Endothelial cell of umbilical vein (primary cell): ENCODE results near the gene CAV2. TPM values are rescaled to one million over a fixed set of nuclear protein-coding genes. Genes with fewer than 3 reads are reported as not detected.

Source experiments
- BruUV-seq: library from RNA; stranded (reverse); fragments of 400-500 nt; replicated peaks from 2 replicates; lab custom pipeline; 2021; lab: Mats Ljungman, UMichigan
- CTCF ChIA-PET: fragments of 300-600, 350-600 bp; sonication (Branson Sonifier 250); formaldehyde crosslinking; loops from one replicate; lab custom pipeline; 2021; ENCODE audit warnings: antibody characterized with exemption, inconsistent platforms; lab: Charles Lee
- POLR2A ChIA-PET: fragments of 300-600, 350-600 bp; sonication (Branson Sonifier 250); formaldehyde crosslinking; loops from one replicate; lab custom pipeline; 2021; ENCODE audit warnings: antibody characterized with exemption, inconsistent platforms; lab: Charles Lee
- DNase-seq: peaks from one replicate; pipeline ENCODE4 v3.0.0-alpha.2; 2011; ENCODE audit warnings: low read depth, low spot score
- FAIRE-seq: peaks from 2 replicates; lab custom pipeline; 2011; peaks lifted over from hg19 to GRCh38; lab: Jason Lieb, UNC
- H2AFZ ChIP-seq: 2 replicates; pipeline ENCODE4 v1.6.0; 2012; ENCODE audit warnings: low read depth, low read length, control low read depth, inconsistent platforms
- H3K27ac ChIP-seq: 2 replicates; pipeline ENCODE4 v1.5.1; 2011; ENCODE audit warnings: low read depth, mild to moderate bottlenecking, control low read depth, low read length, moderate library complexity; ENCODE audit not compliant: insufficient read depth
- H3K27me3 ChIP-seq, 2 experiments: 2 replicates each; pipeline versions ENCODE4 v1.6.0 to v1.6.1; 2011; ENCODE audit warnings: low read length in 2 of 2, mixed read lengths in 1 of 2; ENCODE audit not compliant: control insufficient read depth in 2 of 2, insufficient read depth in 2 of 2
- H3K36me3 ChIP-seq, 2 experiments: 2 replicates in 1 of 2; 3 replicates in 1 of 2; pipeline ENCODE4 v1.5.1; 2011; ENCODE audit warnings: low read length in 2 of 2, mild to moderate bottlenecking in 1 of 2, moderate library complexity in 1 of 2; ENCODE audit not compliant: control insufficient read depth in 2 of 2, insufficient read depth in 2 of 2; ENCODE audit errors: extremely low read depth in 1 of 2
- H3K4me1 ChIP-seq: 3 replicates; pipeline ENCODE4 v1.5.1; 2011; ENCODE audit warnings: mild to moderate bottlenecking, low read length; ENCODE audit not compliant: control insufficient read depth, insufficient read depth; ENCODE audit errors: extremely low read depth
- H3K4me2 ChIP-seq: 2 replicates; pipeline ENCODE4 v1.6.1; 2011; ENCODE audit warnings: low read length, control low read depth, mixed read lengths; ENCODE audit not compliant: insufficient read depth
- H3K4me3 ChIP-seq, 3 experiments: fragments of 200-600 bp in 1 of 3; sonication (generic), shearing (Covaris generic) in 1 of 3; replicated peaks in 1 of 3; 2 replicates each; pipeline ENCODE4 v1.5.1; 2011 to 2016; ENCODE audit warnings: control low read depth in 3 of 3, low read length in 3 of 3, mild to moderate bottlenecking in 2 of 3, inconsistent platforms in 1 of 3, low read depth in 1 of 3, moderate library complexity in 1 of 3; ENCODE audit not compliant: insufficient read depth in 1 of 3
- H3K79me2 ChIP-seq: 2 replicates; pipeline ENCODE4 v1.6.0; 2012; ENCODE audit warnings: low read length, inconsistent platforms; ENCODE audit not compliant: control insufficient read depth, insufficient read depth
- H3K9ac ChIP-seq: replicated peaks from 2 replicates; pipeline ENCODE3; 2011; ENCODE audit warnings: low read length, control low read depth; ENCODE audit not compliant: insufficient read depth; ENCODE audit errors: extremely low read depth
- H3K9me1 ChIP-seq: replicated peaks from 3 replicates; pipeline ENCODE4 v1.6.0; 2011; ENCODE audit warnings: mild to moderate bottlenecking, low read length; ENCODE audit not compliant: control insufficient read depth, insufficient read depth; ENCODE audit errors: extremely low read depth
- H3K9me3 ChIP-seq: replicated peaks from 2 replicates; pipeline ENCODE4 v1.5.1; 2012; ENCODE audit warnings: low read length, inconsistent platforms; ENCODE audit not compliant: control insufficient read depth, insufficient read depth
- H4K20me1 ChIP-seq: replicated peaks from 2 replicates; pipeline ENCODE3; 2011; ENCODE audit warnings: mild to moderate bottlenecking, low read length; ENCODE audit not compliant: control insufficient read depth, insufficient read depth; ENCODE audit errors: extremely low read depth
- EZH2 ChIP-seq: IDR thresholded peaks from 2 replicates; pipeline ENCODE4 v1.6.1; 2012; ENCODE audit warnings: borderline replicate concordance, low read depth, mild to moderate bottlenecking, moderate library complexity, low read length, inconsistent platforms; ENCODE audit not compliant: severe bottlenecking
- FOS ChIP-seq: IDR thresholded peaks from 2 replicates; pipeline ENCODE4 v1.6.1; 2011; ENCODE audit warnings: mild to moderate bottlenecking, low read length, moderate library complexity, borderline replicate concordance; ENCODE audit not compliant: insufficient read depth
- GATA2 ChIP-seq: IDR thresholded peaks from 2 replicates; pipeline ENCODE4 v1.7.0; 2011; ENCODE audit warnings: low read depth, mild to moderate bottlenecking, moderate library complexity, mixed read lengths, low read length; ENCODE audit not compliant: insufficient read length, insufficient read depth
- JUN ChIP-seq: IDR thresholded peaks from 2 replicates; pipeline ENCODE4 v1.6.1; 2011; ENCODE audit warnings: borderline replicate concordance, low read depth; ENCODE audit not compliant: insufficient read length, insufficient read depth
- MYC ChIP-seq: IDR thresholded peaks from one replicate; pipeline ENCODE4 v1.6.1; 2011; ENCODE audit warnings: mild to moderate bottlenecking, low read depth, low read length
- POLR2A ChIP-seq: IDR thresholded peaks from 2 replicates; pipeline ENCODE4 v1.6.1; 2012; ENCODE audit warnings: low read depth, mild to moderate bottlenecking, control low read depth, low read length
- POLR2AphosphoS5 ChIP-seq: IDR thresholded peaks from 2 replicates; pipeline ENCODE4 v1.6.1; 2012; ENCODE audit warnings: low read depth, mild to moderate bottlenecking, control low read depth, low read length, moderate library complexity; ENCODE audit not compliant: insufficient read depth
- dilution Hi-C: fragments of 300-500 bp; cut with MboI; formaldehyde crosslinking; loops from one replicate; pipeline ENCODE4 v1.15.0; 2019; ENCODE audit warnings: low sequenced_read_pairs; ENCODE audit not compliant: extremely low pct_ligation_motif_present
- intact Hi-C: fragments of 100-400 bp; cut with micrococcal nuclease; formaldehyde crosslinking; loops from one replicate; pipeline ENCODE4 v1.10.0; 2022
- polyA plus RNA-seq, 4 experiments: library from polyadenylated mRNA; depleted of rRNA in 3 of 4; stranded (reverse) in 3 of 4; unstranded in 1 of 4; fragments of >200 nt; gene quantifications; 2 replicates each; pipeline versions ENCODE4 v1.2.1 to v1.2.3, GENCODE V29; 2011 to 2012; ENCODE audit warnings: missing spikeins in 1 of 4
- total RNA-seq: library from RNA; stranded (reverse); gene quantifications from 2 replicates; pipeline ENCODE4 v1.2.3, GENCODE V29; 2021
- TF ChIP-seq, protein P1 (sequence below): IDR thresholded peaks from 2 replicates; pipeline ENCODE4 v1.6.1; 2011; ENCODE audit not compliant: insufficient read depth, insufficient read length
- TF ChIP-seq, protein P2 (sequence below), 2 donors: IDR thresholded peaks; 1 replicate in 1 of 2; 2 replicates in 1 of 2; pipeline ENCODE4 v1.5.1; 2011; ENCODE audit warnings: low read length in 2 of 2, mild to moderate bottlenecking in 2 of 2, moderate library complexity in 2 of 2, control low read depth in 1 of 2, inconsistent platforms in 1 of 2, low read depth in 1 of 2; ENCODE audit not compliant: insufficient read depth in 1 of 2; ENCODE audit errors: extremely low read depth in 1 of 2

Gene CAV2
- total and polyA plus RNA-seq, 2 donors (not counting 3 experiments of a cell fraction or from before 2014, with no cell fraction given): 179 to 327 TPM

DNA sequence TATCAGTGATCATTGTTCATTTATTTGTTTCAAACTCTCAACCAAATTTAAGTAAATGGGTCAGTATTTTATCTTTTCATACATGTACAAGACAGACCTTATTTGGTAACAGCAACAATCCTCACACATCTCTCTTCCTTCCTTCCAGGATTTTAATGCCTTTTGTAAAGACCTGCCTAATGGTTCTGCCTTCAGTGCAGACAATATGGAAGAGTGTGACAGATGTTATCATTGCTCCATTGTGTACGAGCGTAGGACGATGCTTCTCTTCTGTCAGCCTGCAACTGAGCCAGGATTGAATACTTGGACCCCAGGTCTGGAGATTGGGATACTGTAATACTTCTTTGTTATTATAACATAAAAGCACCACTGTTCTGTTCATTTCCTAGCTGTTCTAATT, 6.3 kb downstream of the CAV2 start:
- peaks cover 49% of the 10 kb centered on the region for H3K79me2 ChIP-seq
- H3K4me3 ChIP-seq: no peak overlapping the region

DNA sequence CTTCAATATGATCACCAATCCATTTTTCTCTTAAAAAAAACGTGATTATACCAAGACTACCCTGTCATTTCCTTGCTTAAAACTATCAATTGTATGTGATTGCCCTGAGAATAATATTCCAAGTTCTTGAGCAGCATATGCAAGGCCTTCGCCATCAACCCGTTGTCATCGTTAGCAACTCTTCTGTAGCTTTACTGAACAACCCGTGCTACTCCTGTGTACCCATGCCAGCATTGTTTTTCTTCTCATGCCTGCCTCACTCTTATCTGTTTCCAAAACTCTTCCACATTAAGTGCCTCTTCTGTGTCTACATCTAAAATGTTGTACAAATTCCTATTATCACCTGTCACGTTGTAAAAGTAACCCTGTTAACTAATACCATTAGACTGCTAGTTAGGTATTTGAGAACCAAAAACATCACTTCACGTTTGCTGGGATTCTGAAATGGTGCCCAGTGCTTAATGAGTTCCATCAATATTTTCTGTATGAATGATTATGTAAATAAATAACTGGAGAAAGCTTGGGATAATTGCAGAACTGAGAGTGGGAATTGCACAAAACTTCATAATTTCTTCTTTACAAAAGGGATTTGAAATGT, 10.5 kb downstream of the CAV2 start:
- Histone ChIP-seq H3K9me1 (no peaks in the 10 kb centered on the region), H3K36me3 (peaks cover 0 to 18% of the 10 kb centered on the region in 2 experiments), H3K4me1 (peaks cover 62% of the 10 kb centered on the region), H3K4me3 (no peak overlapping the region), H2AFZ (no peak overlapping the region), H3K9ac (no peak overlapping the region), H3K27me3 (no peaks in the 10 kb centered on the region), H4K20me1 (no peaks in the 10 kb centered on the region), H3K27ac (peak overlapping the region; percentile 96), H3K4me2 (peak overlapping the region; percentile 99), H3K79me2 (peaks cover 10% of the 10 kb centered on the region), H3K9me3 (no peaks in the 10 kb centered on the region)
- POLR2A ChIA-PET: no interaction called here
- intact Hi-C loops (no loop called here), dilution Hi-C loops (loop anchor here (25.0 kb wide), 2 partner anchors 173 to 248 kb away; no protein-coding TSS in a partner anchor)
- BruUV-seq: no TSS peak
- TF ChIP-seq, protein P1, sequence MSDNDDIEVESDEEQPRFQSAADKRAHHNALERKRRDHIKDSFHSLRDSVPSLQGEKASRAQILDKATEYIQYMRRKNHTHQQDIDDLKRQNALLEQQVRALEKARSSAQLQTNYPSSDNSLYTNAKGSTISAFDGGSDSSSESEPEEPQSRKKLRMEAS: no peak
- TF ChIP-seq EZH2: no peak
- TF ChIP-seq FOS: no peak
- TF ChIP-seq GATA2: no peak
- no peak for TF ChIP-seq MYC
- no peak for TF ChIP-seq POLR2A
- TF ChIP-seq, protein P2, sequence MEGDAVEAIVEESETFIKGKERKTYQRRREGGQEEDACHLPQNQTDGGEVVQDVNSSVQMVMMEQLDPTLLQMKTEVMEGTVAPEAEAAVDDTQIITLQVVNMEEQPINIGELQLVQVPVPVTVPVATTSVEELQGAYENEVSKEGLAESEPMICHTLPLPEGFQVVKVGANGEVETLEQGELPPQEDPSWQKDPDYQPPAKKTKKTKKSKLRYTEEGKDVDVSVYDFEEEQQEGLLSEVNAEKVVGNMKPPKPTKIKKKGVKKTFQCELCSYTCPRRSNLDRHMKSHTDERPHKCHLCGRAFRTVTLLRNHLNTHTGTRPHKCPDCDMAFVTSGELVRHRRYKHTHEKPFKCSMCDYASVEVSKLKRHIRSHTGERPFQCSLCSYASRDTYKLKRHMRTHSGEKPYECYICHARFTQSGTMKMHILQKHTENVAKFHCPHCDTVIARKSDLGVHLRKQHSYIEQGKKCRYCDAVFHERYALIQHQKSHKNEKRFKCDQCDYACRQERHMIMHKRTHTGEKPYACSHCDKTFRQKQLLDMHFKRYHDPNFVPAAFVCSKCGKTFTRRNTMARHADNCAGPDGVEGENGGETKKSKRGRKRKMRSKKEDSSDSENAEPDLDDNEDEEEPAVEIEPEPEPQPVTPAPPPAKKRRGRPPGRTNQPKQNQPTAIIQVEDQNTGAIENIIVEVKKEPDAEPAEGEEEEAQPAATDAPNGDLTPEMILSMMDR (IDR thresholded peaks at IDR 0.05; ENCODE audit: extremely low read depth in 1 of 2, insufficient read depth in 1 of 2, low read depth in 1 of 2, low read length in 2 of 2): no peak
- no peak for TF ChIP-seq POLR2AphosphoS5
- TF ChIP-seq JUN: no peak
- CTCF ChIA-PET: interaction anchor here (2.4 to 2.6 kb wide), 2 partner anchors 8 to 16 kb away, joined by 10 to 13 read pairs; no protein-coding TSS in a partner anchor
- FAIRE-seq (no peak), DNase-seq (peak; percentile 58)

More for the DNA sequence above, 6.3 kb downstream of the CAV2 start:
- Histone ChIP-seq H3K9me1 (no peaks in the 10 kb centered on the region), H3K27ac (no peak overlapping the region), H3K4me1 (peaks cover 67% of the 10 kb centered on the region), H4K20me1 (no peaks in the 10 kb centered on the region), H3K36me3 (peaks cover 0 to 18% of the 10 kb centered on the region in 2 experiments), H3K27me3 (no peaks in the 10 kb centered on the region), H3K4me2 (peak overlapping the region; percentile 38), H3K9me3 (no peaks in the 10 kb centered on the region), H2AFZ (no peak overlapping the region), H3K9ac (no peak overlapping the region)
- TF ChIP-seq MYC (no peak), POLR2A (peak; percentile 45)
- DNase-seq (no peak), FAIRE-seq (no peak)
- ChIA-PET POLR2A (no interaction called here), CTCF (no interaction called here)
- dilution Hi-C loops (loop anchor here (25.0 kb wide), 2 partner anchors 169 to 244 kb away; no protein-coding TSS in a partner anchor), intact Hi-C loops (no loop called here)
- no TSS peak for BruUV-seq
